MCF 10A (cell line): ENCODE measurements around the gene NRDE2. TPM values are rescaled to one million over a fixed set of nuclear protein-coding genes. Genes with fewer than 3 reads are reported as not detected.
A peak's percentile ranks its signal among the peaks of the same experiment; 100 is the strongest.

ENCODE experiments used
- BruUV-seq: library from RNA; stranded (reverse); fragments of 400-500 nt; replicated peaks from 2 replicates; lab custom pipeline; 2021; lab: Mats Ljungman, UMichigan
- CTCF ChIA-PET: fragments of 300-600 bp; sonication (Branson Sonifier 250); formaldehyde crosslinking; extraction: SDS; loops from one replicate; lab custom pipeline; 2021; ENCODE audit warnings: antibody characterized with exemption, inconsistent platforms; lab: Yijun Ruan, JAX
- POLR2A ChIA-PET: fragments of 300-600, 350-650 bp; sonication (Branson Sonifier 250); formaldehyde crosslinking; extraction: SDS; loops from one replicate; lab custom pipeline; 2020; ENCODE audit warnings: antibody characterized with exemption, inconsistent platforms; lab: Yijun Ruan, JAX
- DNase-seq: peaks from one replicate; pipeline ENCODE4 v3.0.0-alpha.2; 2018; ENCODE audit not compliant: unreplicated experiment
- H3K27ac Mint-ChIP-seq: one replicate; pipeline ENCODE4 v1.8.0; 2022; ENCODE audit warnings: mild to moderate bottlenecking, low read depth, mixed read lengths; ENCODE audit not compliant: unreplicated experiment
- H3K27me3 Mint-ChIP-seq: one replicate; pipeline ENCODE4 v1.8.0; 2022; ENCODE audit warnings: mixed read lengths; ENCODE audit not compliant: insufficient read depth, unreplicated experiment
- H3K36me3 Mint-ChIP-seq: one replicate; pipeline ENCODE4 v1.8.0; 2022; ENCODE audit warnings: mild to moderate bottlenecking, moderate library complexity, mixed read lengths; ENCODE audit not compliant: insufficient read depth, unreplicated experiment
- H3K4me1 Mint-ChIP-seq: one replicate; pipeline ENCODE4 v1.8.0; 2022; ENCODE audit warnings: mixed read lengths; ENCODE audit not compliant: insufficient read depth, unreplicated experiment
- H3K4me3 Mint-ChIP-seq: one replicate; pipeline ENCODE4 v1.8.0; 2022; ENCODE audit warnings: mild to moderate bottlenecking, moderate library complexity, mixed read lengths; ENCODE audit not compliant: unreplicated experiment
- H3K9me3 Mint-ChIP-seq: one replicate; pipeline ENCODE4 v1.8.0; 2022; ENCODE audit warnings: mixed read lengths; ENCODE audit not compliant: unreplicated experiment
- intact Hi-C: fragments of 100-400 bp; cut with micrococcal nuclease; formaldehyde crosslinking; loops from 2 replicates; pipeline ENCODE4 v1.14.1; 2022
- total RNA-seq: library from RNA; stranded (reverse); gene quantifications from 2 replicates; pipeline ENCODE4 v1.2.3, GENCODE V29; 2022
- TF ChIP-seq, protein P1 (sequence below): fragments of 200-600 bp; IDR thresholded peaks from one replicate; pipeline ENCODE4 v1.8.0; 2022; ENCODE audit warnings: antibody characterized with exemption, mild to moderate bottlenecking; ENCODE audit not compliant: unreplicated experiment

The NRDE2 gene
- total RNA-seq, 1 experiment from 2014 or later: 16.5 TPM

DNA sequence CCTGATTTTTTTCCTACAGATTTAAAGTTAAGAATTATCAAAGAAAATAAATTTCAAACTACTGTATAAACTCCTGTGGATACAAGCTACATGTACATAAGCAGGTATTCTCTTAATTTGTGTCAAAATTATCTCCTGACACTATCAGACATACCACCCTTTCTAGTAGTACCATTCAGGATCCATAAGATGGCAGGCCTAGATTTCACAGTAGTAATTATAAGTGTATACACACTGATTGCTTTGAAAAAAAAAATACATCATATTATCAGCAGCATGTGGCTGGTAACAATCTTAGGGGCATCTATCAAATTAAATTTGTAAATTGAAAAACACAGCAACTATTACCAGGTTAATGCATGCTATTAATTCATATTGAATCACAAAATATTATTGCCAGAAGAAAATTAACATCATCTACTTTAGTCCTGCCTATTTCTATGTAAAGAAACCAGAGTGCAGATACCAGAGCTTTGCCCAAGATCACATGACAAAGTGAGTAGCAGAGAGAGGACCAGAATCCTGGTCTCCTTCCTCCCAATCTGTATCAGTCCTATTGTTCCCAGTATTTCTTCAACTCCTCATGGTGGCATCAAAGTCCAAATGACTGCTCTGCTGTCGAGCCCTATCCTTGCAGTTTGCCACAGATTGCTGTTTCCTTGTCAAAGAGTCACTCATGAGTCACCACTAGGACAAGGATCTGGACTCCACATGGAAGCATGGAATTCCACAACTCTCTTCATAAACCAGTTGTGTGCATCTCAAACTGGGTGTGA, 37.4 kb upstream of the NRDE2 start:
- BruUV-seq: no TSS peak
- Mint-ChIP-seq H3K27me3 (no peaks in the 10 kb centered on the region), H3K4me1 (no peaks in the 10 kb centered on the region), H3K36me3 (no peaks in the 10 kb centered on the region), H3K4me3 (no peak overlapping the region), H3K9me3 (no peaks in the 10 kb centered on the region), H3K27ac (no peak overlapping the region)
- intact Hi-C loops: loop anchor here (1.0 kb wide), 1 partner anchor 328 kb away; no protein-coding TSS in a partner anchor
- CTCF ChIA-PET: interaction anchor here (0.6 to 1.6 kb wide), 7 partner anchors 20 to 1878 kb away, joined by 3 to 6 read pairs (median 3); no protein-coding TSS in a partner anchor
- POLR2A ChIA-PET: interaction anchor here (0.6 to 0.9 kb wide), 2 partner anchors 27 to 1563 kb away, joined by 3 to 6 read pairs; no protein-coding TSS in a partner anchor
- peak; percentile 21 for DNase-seq
- TF ChIP-seq, protein P1, sequence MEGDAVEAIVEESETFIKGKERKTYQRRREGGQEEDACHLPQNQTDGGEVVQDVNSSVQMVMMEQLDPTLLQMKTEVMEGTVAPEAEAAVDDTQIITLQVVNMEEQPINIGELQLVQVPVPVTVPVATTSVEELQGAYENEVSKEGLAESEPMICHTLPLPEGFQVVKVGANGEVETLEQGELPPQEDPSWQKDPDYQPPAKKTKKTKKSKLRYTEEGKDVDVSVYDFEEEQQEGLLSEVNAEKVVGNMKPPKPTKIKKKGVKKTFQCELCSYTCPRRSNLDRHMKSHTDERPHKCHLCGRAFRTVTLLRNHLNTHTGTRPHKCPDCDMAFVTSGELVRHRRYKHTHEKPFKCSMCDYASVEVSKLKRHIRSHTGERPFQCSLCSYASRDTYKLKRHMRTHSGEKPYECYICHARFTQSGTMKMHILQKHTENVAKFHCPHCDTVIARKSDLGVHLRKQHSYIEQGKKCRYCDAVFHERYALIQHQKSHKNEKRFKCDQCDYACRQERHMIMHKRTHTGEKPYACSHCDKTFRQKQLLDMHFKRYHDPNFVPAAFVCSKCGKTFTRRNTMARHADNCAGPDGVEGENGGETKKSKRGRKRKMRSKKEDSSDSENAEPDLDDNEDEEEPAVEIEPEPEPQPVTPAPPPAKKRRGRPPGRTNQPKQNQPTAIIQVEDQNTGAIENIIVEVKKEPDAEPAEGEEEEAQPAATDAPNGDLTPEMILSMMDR: peak; percentile 12

DNA sequence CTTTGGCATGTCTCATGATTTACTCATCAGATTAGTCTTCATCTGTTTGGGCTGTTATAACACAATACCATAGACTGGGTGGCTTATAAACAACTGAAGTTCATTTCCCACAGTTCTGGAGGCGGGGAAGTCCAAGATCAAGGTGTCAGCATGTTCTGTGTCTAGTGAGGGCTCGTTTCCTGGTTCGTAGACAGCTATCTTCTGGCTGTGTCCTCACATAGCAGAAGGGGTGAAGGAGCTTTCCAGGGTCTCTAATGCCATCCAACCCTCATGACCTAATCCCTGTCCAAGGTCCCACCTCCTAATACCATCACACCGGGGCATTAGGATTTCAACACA, 30.8 kb upstream of the NRDE2 start:
- H3K36me3 Mint-ChIP-seq: no peaks in the 10 kb centered on the region
- TF ChIP-seq, protein P1: no peak
- no peak overlapping the region for H3K27ac Mint-ChIP-seq
- BruUV-seq: no TSS peak
- no peaks in the 10 kb centered on the region for H3K4me1 Mint-ChIP-seq
- CTCF ChIA-PET: no interaction called here
- POLR2A ChIA-PET: no interaction called here
- no peak overlapping the region for H3K4me3 Mint-ChIP-seq
- no peak for DNase-seq
- H3K27me3 Mint-ChIP-seq: no peaks in the 10 kb centered on the region
- H3K9me3 Mint-ChIP-seq: peaks cover 7% of the 10 kb centered on the region
- intact Hi-C loops: no loop called here

DNA sequence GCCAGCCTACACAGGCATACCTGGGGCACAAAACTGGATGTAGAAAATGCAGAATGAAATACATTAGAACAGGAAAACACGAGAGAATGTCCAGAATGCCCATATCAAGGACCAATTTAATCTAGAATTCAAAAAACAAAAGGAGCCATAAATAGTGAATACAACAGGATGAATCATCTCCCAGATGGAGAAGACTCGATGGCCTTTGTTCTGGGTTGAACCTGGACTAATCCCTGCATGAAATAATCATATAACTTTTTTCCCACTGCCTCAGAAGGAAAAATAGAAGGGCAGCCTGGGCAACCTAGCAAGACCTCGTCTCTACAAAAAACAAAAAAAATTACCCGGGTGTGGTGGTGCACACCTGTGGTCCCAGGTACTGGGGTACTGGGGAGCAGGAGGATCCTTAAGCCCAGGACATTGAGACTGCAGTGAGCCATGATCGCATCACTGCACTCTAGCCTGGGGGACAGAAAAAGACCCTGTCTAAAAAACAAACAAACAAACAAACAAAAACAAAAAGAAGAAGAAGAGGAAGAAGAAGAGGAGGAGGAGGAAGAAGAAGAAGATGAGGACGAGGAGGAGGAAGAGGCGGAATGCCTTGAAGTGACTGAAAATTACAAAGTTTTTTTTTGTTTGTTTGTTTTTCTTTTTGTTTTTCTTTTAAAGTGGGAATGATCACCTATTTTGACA, 30.3 kb upstream of the NRDE2 start:
- TF ChIP-seq, protein P1: no peak
- Mint-ChIP-seq H3K4me3 (no peak overlapping the region), H3K27ac (no peak overlapping the region), H3K4me1 (no peaks in the 10 kb centered on the region), H3K36me3 (no peaks in the 10 kb centered on the region), H3K9me3 (peaks cover 7% of the 10 kb centered on the region), H3K27me3 (no peaks in the 10 kb centered on the region)
- ChIA-PET POLR2A (no interaction called here), CTCF (interaction anchor here (0.6 kb wide), 1 partner anchor 328 kb away, joined by 3 read pairs; no protein-coding TSS in a partner anchor)
- intact Hi-C loops: no loop called here
- BruUV-seq: no TSS peak
- no peak for DNase-seq

DNA sequence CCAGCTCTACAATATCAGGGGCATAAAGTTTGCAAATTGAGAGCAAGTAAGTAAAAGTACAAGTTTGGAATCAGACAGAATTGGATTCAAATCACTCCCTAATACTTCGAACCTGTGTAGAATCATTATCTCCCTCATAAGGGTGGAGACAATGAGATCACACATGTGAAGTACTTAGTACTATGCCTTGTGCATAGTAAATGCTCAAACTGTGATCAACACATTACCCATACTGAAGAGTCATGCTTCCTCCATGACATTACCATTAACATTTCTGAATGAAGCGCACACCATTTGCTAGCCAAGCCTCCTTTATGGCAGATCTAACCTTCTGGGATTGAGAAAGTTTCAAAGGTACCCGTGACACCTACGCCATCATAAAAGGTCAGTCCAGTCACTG, 26.6 kb upstream of the NRDE2 start:
- H3K9me3 Mint-ChIP-seq: peaks cover 7% of the 10 kb centered on the region
- H3K4me3 Mint-ChIP-seq: no peak overlapping the region
- BruUV-seq: no TSS peak
- intact Hi-C loops: loop anchor here (10.0 kb wide), 1 partner anchor 1714 kb away; no protein-coding TSS in a partner anchor
- no peaks in the 10 kb centered on the region for H3K36me3 Mint-ChIP-seq
- POLR2A ChIA-PET: interaction anchor here (0.6 to 1.1 kb wide), 2 partner anchors 38 to 524 kb away, joined by 3 read pairs; no protein-coding TSS in a partner anchor
- no peaks in the 10 kb centered on the region for H3K27me3 Mint-ChIP-seq
- DNase-seq: no peak
- CTCF ChIA-PET: interaction anchor here (0.9 kb wide), 1 partner anchor 339 kb away, joined by 3 read pairs; no protein-coding TSS in a partner anchor
- TF ChIP-seq, protein P1: no peak
- H3K4me1 Mint-ChIP-seq: no peaks in the 10 kb centered on the region
- no peak overlapping the region for H3K27ac Mint-ChIP-seq
